HL-60/S4 (cell line): Measurements from ENCODE around the gene DMP1.

ENCODE experiments used
- in situ Hi-C: fragments of 300-500 bp; cut with MboI; formaldehyde crosslinking; loops from 2 replicates; pipeline ENCODE4 v1.14.3; 2022; ENCODE audit warnings: low sequenced_read_pairs

Gene DMP1

DNA sequence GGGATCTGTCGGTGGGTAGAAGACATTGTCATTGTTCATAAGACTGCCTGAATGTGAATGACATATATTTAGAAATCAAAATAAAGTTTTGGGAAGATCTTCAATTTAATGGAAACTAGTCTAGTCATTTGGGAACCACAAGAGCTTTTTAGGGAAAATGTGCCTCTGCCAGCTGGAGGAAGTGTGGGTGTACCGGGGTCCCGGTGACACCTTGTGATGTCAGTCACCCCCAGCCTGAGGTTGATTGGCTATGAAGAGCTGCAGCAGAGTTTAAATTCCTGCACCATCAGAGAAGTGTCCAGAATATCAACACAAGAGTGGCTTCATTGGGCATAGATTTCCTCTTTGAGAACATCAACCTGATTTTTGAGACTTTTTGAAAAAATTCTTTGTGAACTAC, at the start of gene DMP1:
TSS of gene DMP1 (plus strand) at position 301 of the 400 bp plus-strand sequence. CDS start 6,213 bp downstream, outside the sequence.
- in situ Hi-C loops = no loop called here

GRCh38 chr4:87601361-87601760, 48.7 kb upstream of the DMP1 start:
- in situ Hi-C loops = no loop called here

DNA sequence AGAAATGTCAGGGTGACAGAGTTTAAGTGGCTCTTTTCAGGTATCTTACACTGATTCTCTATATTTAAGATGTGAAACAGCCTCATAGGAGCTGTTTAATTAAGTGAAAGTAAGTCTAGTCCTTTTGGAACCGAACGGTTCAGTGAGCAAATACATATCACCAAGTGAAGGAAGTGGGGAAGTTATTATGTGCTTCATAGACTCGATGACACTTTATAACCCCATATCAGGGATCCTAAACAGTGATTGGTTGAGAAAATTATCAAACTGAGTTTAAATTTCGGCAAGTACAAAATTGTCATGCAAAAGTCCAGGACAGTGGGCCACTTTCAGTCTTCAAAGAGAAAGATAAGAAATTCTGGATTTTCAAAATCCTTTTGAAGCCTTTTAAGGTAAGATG, 41.9 kb upstream of the DMP1 start, which contains the start of gene DSPP:
TSS of gene DSPP (plus strand) at position 301 of the 400 bp plus-strand sequence. CDS start 2,380 bp downstream, outside the sequence.
- in situ Hi-C loops = no loop called here

DNA sequence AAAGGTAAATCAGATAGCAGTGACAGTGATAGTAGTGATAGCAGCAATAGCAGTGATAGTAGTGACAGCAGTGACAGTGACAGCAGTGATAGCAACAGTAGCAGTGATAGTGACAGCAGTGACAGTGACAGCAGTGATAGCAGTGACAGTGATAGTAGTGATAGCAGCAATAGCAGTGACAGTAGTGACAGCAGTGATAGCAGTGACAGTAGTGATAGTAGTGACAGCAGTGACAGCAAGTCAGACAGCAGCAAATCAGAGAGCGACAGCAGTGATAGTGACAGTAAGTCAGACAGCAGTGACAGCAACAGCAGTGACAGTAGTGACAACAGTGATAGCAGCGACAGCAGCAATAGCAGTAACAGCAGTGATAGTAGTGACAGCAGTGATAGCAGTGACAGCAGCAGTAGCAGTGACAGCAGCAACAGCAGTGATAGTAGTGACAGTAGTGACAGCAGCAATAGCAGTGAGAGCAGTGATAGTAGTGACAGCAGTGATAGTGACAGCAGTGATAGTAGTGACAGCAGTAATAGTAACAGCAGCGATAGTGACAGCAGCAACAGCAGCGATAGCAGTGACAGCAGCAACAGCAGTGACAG, 35.7 kb upstream of the DMP1 start:
- in situ Hi-C loops = no loop called here

- in situ Hi-C loops = no loop called here
Measured at GRCh38 chr4:87616268-87616667, 33.8 kb upstream of the DMP1 start.

GRCh38 chr4:87620086-87620485, 30.0 kb upstream of the DMP1 start:
- in situ Hi-C loops = no loop called here

GRCh38 chr4:87620491-87620890, 29.6 kb upstream of the DMP1 start:
- in situ Hi-C loops = no loop called here

DNA sequence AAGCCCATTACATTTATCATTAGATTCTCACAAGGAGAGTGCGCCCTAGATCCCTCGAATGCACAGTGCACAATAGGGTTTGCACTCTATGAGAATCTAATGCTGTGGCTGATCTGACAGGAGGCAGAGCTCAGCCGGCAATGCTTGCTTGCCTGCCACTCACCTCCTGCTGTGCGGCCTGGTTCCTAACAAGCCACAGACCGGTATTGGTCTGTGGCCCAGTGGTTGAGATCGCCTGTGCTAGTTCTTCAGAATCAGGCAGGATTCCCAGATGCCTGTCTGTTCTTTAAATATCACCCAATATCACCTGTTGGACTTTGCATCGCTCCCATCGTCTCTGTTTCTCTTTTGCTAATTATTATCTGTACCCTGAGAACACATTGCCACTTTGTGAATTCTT, 27.8 kb upstream of the DMP1 start:
- in situ Hi-C loops = no loop called here

- in situ Hi-C loops = no loop called here
Measured at GRCh38 chr4:87624698-87625097, 25.4 kb upstream of the DMP1 start.

DNA sequence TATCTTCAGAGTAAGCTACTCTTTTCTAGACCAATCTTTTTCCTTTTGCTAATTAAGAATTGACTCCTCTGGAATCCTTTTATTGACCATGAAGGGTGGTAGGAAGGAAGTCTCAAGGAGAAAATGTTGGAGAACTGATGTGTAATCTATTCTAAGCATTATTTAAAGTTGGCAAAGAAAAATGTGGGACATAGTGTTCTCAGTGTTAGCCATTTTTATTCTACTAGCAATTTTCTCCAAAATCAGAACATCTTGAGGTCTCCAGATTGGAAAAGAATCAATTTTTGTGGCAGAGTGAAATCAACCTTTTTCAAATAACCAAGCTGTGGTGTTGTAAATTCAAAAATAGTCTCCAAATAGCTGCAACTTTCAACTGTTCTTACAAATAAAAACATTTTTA, 18.4 kb upstream of the DMP1 start:
- in situ Hi-C loops = no loop called here

GRCh38 chr4:87632469-87632868, 17.6 kb upstream of the DMP1 start:
- in situ Hi-C loops = no loop called here

DNA sequence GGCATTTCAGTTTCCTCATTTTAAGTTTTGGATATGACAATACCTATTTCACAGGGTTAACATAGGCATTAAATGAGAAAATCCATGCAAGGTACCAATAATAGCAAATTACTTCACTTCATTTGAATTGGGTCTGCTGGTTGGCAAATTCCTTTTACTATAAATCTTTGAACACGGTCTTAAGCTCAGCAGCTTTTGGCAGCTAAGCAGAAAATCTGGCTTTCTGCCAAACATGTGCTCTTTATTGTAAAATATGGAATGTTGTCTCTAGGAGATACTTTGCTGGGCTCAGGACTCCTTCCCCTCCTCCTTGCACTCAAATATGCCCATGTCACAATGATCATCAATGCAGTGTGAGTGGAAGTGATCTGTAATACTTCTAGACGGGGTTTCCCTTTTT, 16.8 kb upstream of the DMP1 start:
- in situ Hi-C loops = no loop called here

- in situ Hi-C loops = no loop called here
Measured at GRCh38 chr4:87644286-87644685, 5.8 kb upstream of the DMP1 start.

DNA sequence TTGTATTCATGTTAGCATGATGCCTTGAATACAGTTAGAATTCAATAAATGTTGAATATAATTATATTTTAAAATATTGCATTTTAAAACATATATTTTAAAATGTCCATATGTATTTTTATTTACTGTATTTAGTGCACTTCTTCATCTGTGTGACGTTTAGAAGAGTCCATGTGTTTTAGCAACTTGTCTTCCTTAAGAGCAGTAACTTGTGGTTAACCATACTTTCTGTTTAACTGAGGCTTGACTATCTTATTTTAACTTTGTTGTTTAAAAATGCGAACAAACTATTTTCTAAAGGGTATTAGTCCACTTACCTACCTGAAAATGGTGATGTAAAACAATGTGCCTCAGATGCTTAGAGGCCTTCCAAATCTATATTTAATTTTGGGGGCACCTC, 858 bp downstream of the DMP1 start:
- in situ Hi-C loops = no loop called here

- in situ Hi-C loops = no loop called here
Measured at GRCh38 chr4:87651941-87652340, 1.9 kb downstream of the DMP1 start.

DNA sequence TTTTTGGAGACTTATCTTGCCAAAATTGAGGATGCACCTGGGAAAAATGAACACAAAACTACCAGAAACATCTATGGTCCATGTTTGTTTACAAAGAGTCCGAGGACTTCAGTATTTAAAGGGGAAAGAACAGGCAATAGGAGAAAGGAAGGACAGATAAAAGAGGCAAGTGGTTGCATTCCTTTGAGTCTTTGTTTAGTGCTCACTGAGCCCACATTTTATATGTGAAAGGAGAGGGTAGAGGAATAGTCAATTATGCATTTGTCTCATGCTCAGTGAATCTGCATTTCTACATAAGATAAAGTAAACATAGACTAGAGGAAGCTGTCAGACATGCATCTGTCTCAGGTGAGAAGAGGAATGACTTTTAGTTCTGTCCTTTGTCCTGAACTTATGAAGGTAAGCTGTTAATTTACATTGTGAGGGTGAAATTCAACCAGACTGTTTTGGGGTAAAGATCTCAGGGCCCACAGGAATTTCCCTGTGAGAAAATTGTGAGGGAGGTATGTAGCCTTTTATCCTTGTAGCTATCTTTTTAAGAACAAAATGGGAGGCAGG, 4.5 kb downstream of the DMP1 start:
- in situ Hi-C loops = no loop called here

DNA sequence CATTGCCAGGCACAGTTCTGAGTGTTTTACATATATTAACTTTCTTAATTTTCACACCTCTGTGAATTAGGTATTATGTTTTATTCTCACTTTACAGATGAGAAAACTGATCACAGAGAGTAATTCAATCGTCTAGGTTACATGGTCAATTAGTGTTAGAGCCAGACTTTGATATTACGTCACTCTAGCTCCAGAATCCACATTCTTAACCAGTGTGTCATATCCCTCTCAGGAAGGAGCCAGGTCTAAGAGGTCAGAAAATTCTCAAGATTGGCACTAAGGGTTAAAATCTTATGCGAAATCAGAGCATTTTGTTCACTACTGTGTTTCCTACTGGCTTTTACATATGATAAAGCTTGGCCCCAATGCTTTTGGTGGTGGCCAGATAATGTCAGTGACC, 7.4 kb downstream of the DMP1 start:
- in situ Hi-C loops = no loop called here

DNA sequence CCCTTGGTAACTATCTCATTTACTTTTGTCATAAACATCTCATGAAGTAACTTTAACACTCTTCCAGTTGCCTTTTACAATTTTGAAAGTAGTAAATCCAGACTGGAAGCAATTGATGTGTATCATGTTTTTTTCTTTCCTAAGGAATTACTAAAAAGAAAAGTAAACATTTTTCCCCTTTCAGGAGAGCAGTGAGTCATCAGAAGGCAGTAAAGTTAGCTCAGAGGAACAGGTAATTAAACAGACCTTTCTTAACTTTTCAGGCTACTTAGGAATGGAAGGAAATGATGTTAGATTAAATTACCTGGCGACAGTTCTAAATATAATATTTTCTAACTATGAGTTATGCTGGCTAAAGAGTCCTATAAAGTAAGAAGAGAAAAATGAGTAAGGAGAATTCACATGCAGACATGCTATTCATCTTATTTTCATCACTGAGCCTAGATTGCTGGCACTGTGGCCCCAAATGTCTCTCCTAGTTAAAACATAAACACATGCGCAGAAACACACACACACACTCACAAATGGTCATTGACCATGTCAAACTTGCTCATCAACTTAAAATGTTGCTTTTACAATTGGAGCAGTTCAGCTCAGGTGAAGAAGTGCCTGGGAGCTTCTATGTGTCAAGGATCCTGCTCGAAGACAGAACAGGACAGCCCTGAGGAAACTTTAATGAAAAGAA, 9.3 kb downstream of the DMP1 start:
- in situ Hi-C loops = no loop called here

- in situ Hi-C loops = no loop called here
Measured at GRCh38 chr4:87662871-87663270, 12.8 kb downstream of the DMP1 start.

- in situ Hi-C loops = no loop called here
Measured at GRCh38 chr4:87669373-87669772, 19.3 kb downstream of the DMP1 start.

DNA sequence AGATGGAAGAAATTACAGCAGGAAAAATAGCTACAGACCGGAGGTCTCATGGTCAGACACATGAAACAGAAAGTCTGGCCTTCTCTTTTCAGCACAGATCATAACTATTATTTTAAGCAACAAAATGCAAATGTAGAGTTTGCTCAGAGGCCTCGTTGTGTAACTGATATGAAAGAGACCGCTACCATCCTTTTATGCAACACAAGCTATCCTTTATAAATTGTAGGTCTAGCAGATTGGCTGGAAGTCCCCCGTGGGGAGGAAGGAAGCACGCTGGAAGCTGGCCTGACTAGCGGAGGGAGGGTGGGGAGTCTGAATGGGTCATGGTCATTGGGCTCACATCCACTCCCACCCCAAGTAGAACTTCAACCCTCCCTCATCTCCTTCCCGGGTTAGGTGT, 27.7 kb downstream of the DMP1 start:
- in situ Hi-C loops = loop anchor here (10.0 to 25.0 kb wide), 3 partner anchors 167 to 835 kb away; partner anchors contain the start of gene PYURF
